Activated CD4-positive, CD25-positive, alpha-beta regulatory T cell (primary cell): Measurements from ENCODE around the gene CELF1.

Source experiments
- DNase-seq, 4 experiments: peaks; one replicate each; lab custom pipeline; 2025; lab: John Stamatoyannopoulos, UW

The CELF1 gene

GRCh38 chr11:47447906-47448305 is 105.0 kb downstream of the CELF1 start:
- DNase-seq, result no peak

- DNase-seq, result no peak
Measured at GRCh38 chr11:47446833-47447232, 106.1 kb downstream of the CELF1 start.

DNA sequence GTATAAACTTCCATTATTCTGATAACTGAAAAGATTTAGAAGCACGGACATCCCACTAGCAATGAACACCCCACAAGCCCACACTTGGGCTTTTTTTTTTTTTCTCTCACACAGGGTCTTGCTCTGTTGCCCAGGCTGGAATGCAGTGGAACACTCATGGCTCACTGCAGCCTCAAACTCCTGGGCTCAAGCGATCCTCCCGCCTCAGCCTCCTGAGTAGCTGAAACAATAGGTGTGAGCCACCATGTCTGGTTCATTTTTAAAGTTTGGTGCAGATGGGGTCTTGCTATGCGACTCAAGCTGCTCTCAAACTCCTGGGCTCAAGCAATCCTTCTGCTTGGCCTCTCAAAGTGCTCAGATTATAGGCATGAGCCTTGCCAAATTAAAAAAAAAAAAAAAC is 107.1 kb downstream of the CELF1 start:
- DNase-seq, result no peak

DNA sequence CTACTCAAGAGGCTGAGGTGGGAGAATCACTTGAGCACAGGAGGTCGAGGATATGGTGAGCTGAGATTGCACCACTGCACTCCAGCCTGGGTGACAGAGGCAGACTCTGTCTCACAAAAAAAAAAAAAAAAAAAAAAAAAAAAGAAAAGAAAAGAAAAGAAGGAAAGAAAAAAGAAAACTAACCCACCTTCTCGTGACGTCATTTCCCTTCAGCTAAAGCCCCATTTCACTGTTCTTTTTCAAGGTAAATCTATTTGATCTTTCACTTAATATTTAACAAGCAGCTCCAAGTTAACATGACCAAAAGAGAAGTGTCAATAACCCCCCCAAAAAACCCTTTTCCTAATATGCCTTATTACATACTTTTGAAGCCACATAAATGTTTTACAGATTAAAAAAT is 109.1 kb downstream of the CELF1 start:
- no peak for DNase-seq

DNA sequence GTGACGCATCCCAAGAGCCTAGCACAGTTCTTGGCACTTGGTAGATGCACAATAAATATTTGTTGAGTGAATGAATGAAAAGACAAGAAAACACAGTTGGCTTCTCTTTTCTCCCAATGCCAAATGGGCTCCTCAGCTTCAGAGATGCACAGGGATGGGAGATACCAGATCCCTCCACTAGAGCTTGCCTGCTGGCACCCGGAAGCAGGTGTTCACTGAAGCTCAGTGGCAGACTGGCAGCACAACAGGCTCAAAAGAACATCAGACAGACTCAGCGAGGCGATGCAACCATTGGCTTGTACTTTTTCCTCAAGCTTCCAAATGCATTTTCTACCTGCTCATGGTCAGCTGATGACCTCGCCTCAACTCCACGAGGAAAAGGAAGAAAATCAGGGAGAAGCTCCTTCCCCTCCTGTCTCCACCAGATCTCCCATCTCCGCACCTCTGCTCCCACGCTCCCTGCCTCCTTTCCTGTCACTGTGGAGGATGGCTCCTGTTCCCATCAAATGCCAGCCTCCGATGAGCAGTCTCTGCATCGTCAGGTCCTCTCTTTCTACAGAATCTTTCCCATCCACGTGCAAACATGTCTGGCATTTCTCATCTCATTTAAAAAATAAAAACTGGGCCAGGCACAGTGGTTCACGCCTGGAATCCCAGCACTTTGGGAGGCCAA is 109.8 kb downstream of the CELF1 start:
- DNase-seq, result no peak

- no peak for DNase-seq
Measured at GRCh38 chr11:47442514-47442913, 110.4 kb downstream of the CELF1 start.

GRCh38 chr11:47441421-47441820 is 111.5 kb downstream of the CELF1 start:
- DNase-seq, result no peak

DNA sequence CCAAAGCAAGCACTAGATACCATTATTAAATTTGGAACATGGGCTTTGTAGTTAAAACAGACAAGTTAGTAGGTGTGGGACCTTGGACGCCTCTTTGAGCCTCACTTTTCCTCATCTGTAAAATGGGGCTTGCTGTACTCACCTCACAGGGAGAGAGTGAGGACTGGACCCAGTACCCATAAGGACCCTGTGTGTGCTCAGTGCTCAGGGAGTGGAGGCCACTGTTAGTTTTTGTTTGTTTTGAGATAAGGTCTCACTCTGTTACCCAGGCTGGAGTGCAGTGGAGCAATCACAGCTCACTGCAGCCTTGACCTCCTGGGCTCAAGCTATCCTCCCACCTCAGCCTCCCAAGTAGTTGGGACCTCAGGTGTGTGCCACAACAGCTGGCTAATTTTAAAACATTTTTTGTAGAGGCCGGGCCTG is 112.9 kb downstream of the CELF1 start:
- DNase-seq, result no peak

DNA sequence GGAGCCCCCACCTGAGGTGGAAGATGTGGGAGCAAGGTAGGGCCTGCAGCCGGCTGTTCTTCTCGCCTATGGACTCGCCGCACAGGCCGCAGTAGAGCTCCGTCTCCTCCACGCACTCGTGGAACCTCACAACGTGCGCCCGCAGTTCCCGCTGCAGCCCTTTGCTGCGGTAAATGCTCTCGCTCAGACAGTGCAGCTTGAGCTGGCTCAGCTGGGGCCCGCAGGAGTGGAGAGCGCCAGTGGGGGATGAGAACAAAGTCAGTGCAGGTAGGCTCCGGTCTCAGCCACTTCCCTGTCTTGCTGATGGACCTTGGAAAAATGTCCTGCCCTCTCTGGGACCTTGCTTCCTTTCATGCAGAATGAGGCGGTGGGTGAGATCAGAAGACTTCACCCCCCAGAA is 114.2 kb downstream of the CELF1 start:
- no peak for DNase-seq

GRCh38 chr11:47437746-47438418 is 115.0 kb downstream of the CELF1 start:
- no peak for DNase-seq

DNA sequence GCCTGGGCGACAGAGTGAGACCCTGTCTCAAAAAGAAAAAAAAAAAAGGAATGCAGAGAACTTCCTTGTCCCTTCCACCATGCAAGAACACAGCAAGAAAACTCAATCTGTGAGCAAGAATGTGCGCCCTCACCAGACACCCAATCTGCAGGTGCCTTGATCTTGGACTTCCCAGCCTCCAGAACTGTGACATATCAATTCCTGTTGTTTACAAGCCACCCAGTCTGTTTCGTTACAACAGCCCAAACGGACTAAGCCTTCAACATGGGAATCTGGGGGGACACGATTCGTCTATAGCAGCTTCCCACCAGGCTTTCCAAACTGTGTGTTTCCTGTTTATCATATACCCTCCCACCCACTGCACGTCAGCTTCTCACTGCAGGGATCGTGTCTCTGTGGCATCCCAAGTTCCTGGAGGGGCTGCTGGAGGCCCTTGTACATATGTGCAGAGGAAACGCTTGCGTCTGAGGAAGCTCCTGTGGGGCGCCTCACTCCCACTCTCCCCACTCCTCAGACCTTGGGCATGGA is 115.7 kb downstream of the CELF1 start:
- no peak for DNase-seq

DNA sequence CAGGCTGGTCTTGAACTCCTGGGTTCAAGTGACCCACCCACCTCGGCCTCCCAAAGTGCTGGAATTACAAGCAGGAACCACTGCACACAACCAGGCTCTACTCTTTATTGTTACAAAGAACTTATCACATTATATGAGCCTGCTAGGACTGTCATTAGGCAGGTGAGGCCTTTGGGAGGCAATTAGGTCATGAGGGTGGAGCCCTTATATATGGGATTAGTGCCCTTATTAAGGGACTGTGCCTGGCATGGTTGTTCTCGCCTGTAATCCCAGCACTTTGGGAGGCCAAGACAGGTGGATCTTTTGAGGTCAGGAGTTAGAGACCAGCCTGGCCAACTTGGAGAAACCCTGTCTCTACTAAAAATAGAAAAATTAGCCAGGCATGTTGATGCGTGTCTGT is 116.2 kb downstream of the CELF1 start:
- no peak for DNase-seq

DNA sequence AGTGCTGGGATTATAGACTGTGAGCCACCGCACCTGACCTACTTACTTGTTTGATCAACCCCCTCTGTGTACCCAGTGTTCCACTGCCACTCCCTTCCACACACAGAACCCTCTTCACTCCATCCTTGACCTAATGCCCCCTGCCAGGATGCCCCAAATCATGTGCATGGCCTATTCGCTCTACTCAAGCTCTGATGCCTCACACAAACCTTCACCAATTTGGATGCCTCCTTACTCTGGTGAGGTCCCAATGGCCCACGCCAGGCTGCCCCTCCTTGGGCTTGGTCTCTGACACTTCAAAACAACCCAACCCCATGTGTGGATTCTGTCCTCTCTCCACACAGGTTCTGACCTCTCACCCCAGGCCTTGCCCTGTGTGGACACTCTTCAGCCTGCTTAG is 117.2 kb downstream of the CELF1 start:
- DNase-seq, result no peak

- DNase-seq, result no peak
Measured at GRCh38 chr11:47434011-47434786, 118.7 kb downstream of the CELF1 start.

DNA sequence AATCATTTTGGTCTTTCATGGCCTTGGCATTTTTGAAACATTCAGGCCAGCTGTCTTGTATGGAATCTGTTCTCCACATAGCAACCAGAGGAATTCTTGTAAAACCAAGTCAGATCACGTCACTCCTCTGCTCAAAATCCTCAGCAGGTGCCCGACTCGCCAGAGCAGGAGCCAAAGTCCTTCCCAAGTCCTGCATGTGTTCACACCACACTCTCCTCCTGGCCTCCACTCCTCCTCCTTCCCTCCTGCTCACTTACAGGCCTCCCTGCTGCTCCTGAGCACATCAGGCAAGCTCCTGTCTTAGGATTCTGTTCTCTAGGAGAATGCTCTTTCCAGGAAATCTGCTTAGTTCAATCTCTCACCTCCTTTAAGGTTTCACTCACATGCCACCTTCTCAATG is 119.8 kb downstream of the CELF1 start:
- DNase-seq, result no peak

DNA sequence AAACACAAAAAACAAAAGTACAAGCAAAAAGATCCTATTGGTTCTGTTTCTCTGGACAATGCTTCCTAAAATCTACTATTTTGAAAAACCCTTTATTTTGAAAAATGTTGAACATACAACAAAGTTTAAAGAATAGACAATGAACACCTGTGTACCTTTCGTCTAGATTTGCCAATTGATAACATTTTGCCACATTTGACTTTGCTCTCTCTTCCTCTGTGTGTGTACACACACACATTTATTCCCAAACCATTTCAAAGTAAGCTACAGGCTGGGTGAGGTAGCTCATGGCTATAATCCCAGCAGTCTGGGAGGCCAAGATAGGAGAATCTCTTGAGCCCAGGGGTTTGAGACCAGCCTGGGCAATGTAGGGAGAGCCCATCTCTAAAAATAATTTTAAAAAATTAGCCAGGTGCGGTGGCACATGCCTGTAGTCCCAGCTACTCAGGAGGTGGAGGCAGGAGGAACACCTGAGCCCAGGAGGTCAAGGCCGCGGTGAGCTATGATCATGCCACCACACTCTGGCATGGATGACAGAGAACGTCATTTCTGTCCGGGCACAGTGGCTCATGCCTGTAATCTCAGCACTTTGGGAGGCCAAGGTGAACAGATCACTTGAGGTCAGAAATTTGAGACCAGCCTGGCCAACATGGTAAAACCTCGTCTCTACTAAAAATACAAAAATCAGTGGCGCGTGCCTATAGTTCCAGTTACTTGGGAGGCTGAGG is 121.4 kb downstream of the CELF1 start:
- no peak for DNase-seq

- no peak for DNase-seq
Measured at GRCh38 chr11:47430524-47430923, 122.4 kb downstream of the CELF1 start.

- peak; percentile 97 to 99 (median 98) for DNase-seq
Measured at GRCh38 chr11:47426062-47426956, 126.6 kb downstream of the CELF1 start, which contains the start of gene PSMC3. PSMC3 (minus strand) TSS chr11:47426439; CDS start chr11:47426279, 160 bp downstream.

- no peak for DNase-seq
Measured at GRCh38 chr11:47425611-47426010, 127.3 kb downstream of the CELF1 start.

GRCh38 chr11:47418454-47419259 is 134.3 kb downstream of the CELF1 start:
- no peak for DNase-seq
